ENCODE measurements around the gene RCCD1.
"Not testable (repeated sequence)": the region's sequence is repeated elsewhere in the genome, so short reads cannot be mapped to it uniquely, and the experiment has no call there.

RCCD1 gene

GRCh38 chr15:90918034-90918788 is 36.5 kb upstream of the RCCD1 start:
- DNase-seq = no peak

GRCh38 chr15:90918835-90919234 is 35.8 kb upstream of the RCCD1 start:
- no peak for DNase-seq

GRCh38 chr15:90921887-90922286 is 32.8 kb upstream of the RCCD1 start:
- DNase-seq = no peak

- DNase-seq = peak; percentile 54
Measured at GRCh38 chr15:90922712-90923322, 31.9 kb upstream of the RCCD1 start.

GRCh38 chr15:90924375-90924774 is 30.3 kb upstream of the RCCD1 start:
- DNase-seq = no peak

GRCh38 chr15:90926766-90927165 is 27.9 kb upstream of the RCCD1 start:
- DNase-seq = not testable (repeated sequence)

GRCh38 chr15:90928106-90928505 is 26.6 kb upstream of the RCCD1 start:
- DNase-seq = not testable (repeated sequence)

- DNase-seq = no peak
Measured at GRCh38 chr15:90929246-90930019, 25.3 kb upstream of the RCCD1 start.

- DNase-seq = peak; percentile 47
Measured at GRCh38 chr15:90930861-90931574, 23.7 kb upstream of the RCCD1 start.

GRCh38 chr15:90931575-90931827 is 23.2 kb upstream of the RCCD1 start:
- no peak for DNase-seq

GRCh38 chr15:90931828-90932659 is 22.6 kb upstream of the RCCD1 start, which contains the start of gene HDDC3:
Gene HDDC3, minus strand, starts transcription at chr15:90932549. Its CDS starts 9 bp downstream, at chr15:90932540.
- DNase-seq = peak; percentile 98

- no peak for DNase-seq
Measured at GRCh38 chr15:90932660-90932991, 22.1 kb upstream of the RCCD1 start.

GRCh38 chr15:90933301-90933700 is 21.4 kb upstream of the RCCD1 start:
- no peak for DNase-seq

- DNase-seq = peak; percentile 91
Measured at GRCh38 chr15:90934256-90934948, 20.3 kb upstream of the RCCD1 start.

- peak; percentile 98 for DNase-seq
Measured at GRCh38 chr15:90934949-90935751, 19.5 kb upstream of the RCCD1 start, which contains the start of gene UNC45A. Gene UNC45A, plus strand, starts transcription at chr15:90935285. Its CDS starts 40 bp downstream, at chr15:90935325.

- DNase-seq = no peak
Measured at GRCh38 chr15:90936823-90937222, 17.9 kb upstream of the RCCD1 start.

- no peak for DNase-seq
Measured at GRCh38 chr15:90938261-90938660, 16.4 kb upstream of the RCCD1 start.

GRCh38 chr15:90939756-90940155 is 14.9 kb upstream of the RCCD1 start:
- no peak for DNase-seq

GRCh38 chr15:90941038-90941437 is 13.6 kb upstream of the RCCD1 start:
- DNase-seq = no peak

- no peak for DNase-seq
Measured at GRCh38 chr15:90942354-90943120, 12.1 kb upstream of the RCCD1 start.

Data from stimulated activated CD8-positive, alpha-beta memory T cell treated with anti-CD3 and anti-CD28 coated beads, Interleukin-4, amount 100 ng/mL, for 48 hours (primary cell).